DND-41 (cell line): Measurements from ENCODE around the gene TMEM145.

Experiments used
- ATAC-seq: fragments of 200-7000 bp; cut with Tn5 transposase; 3 replicates; pipeline ENCODE4 v1.9.1; 2021; ENCODE audit warnings: low read depth; ENCODE audit not compliant: insufficient read depth
- DNase-seq: peaks from one replicate; pipeline ENCODE4 v3.0.0-alpha.2; 2020
- H2AFZ ChIP-seq: 2 replicates; pipeline ENCODE4 v1.6.0; 2012; ENCODE audit warnings: low read depth, low read length
- H3K27ac ChIP-seq: 2 replicates; pipeline ENCODE4 v1.5.1; 2012; ENCODE audit warnings: low read length, inconsistent platforms
- H3K27me3 ChIP-seq: fragments of 200-600 bp; sonication (generic); 2 replicates; pipeline ENCODE4 v1.6.0; 2012; ENCODE audit warnings: low read length, mild to moderate bottlenecking, inconsistent platforms; ENCODE audit not compliant: insufficient read depth, poor library complexity
- H3K36me3 ChIP-seq: 2 replicates; pipeline ENCODE4 v1.5.1; 2012; ENCODE audit warnings: low read length, inconsistent platforms; ENCODE audit not compliant: insufficient read depth
- H3K4me1 ChIP-seq: 2 replicates; pipeline ENCODE4 v1.5.1; 2012; ENCODE audit warnings: mild to moderate bottlenecking, low read length; ENCODE audit not compliant: insufficient read depth
- H3K4me2 ChIP-seq: 2 replicates; pipeline ENCODE4 v1.6.0; 2012; ENCODE audit warnings: mild to moderate bottlenecking, moderate library complexity, low read length, inconsistent platforms; ENCODE audit not compliant: insufficient read depth
- H3K4me3 ChIP-seq, 2 experiments: fragments of 200-600 bp in 1 of 2; shearing (Covaris generic) in 1 of 2; 2 replicates each; pipeline ENCODE4 v1.5.1; 2012 to 2016; ENCODE audit warnings: inconsistent platforms in 2 of 2, low read length in 2 of 2, mild to moderate bottlenecking in 2 of 2, low read depth in 1 of 2, moderate library complexity in 1 of 2
- H3K79me2 ChIP-seq: 2 replicates; pipeline ENCODE4 v1.6.0; 2012; ENCODE audit warnings: low read length, inconsistent platforms; ENCODE audit not compliant: insufficient read depth
- H3K9ac ChIP-seq: 2 replicates; pipeline ENCODE4 v1.6.0; 2012; ENCODE audit warnings: low read depth, mild to moderate bottlenecking, inconsistent platforms, low read length, moderate library complexity
- H3K9me3 ChIP-seq: 2 replicates; pipeline ENCODE4 v1.5.1; 2012; ENCODE audit warnings: low read length, moderate library complexity, mild to moderate bottlenecking, inconsistent platforms; ENCODE audit not compliant: insufficient read depth, severe bottlenecking
- H4K20me1 ChIP-seq: 2 replicates; pipeline ENCODE4 v1.6.0; 2012; ENCODE audit warnings: low read length; ENCODE audit not compliant: insufficient read depth
- EZH2 ChIP-seq: IDR thresholded peaks from 3 replicates; pipeline ENCODE4 v1.6.1; 2012; ENCODE audit warnings: borderline replicate concordance, low read depth, mild to moderate bottlenecking, moderate library complexity, low read length, inconsistent platforms; ENCODE audit not compliant: severe bottlenecking
- TF ChIP-seq, protein P1 (sequence below): IDR thresholded peaks from 2 replicates; pipeline ENCODE4 v1.5.1; 2012; ENCODE audit warnings: borderline replicate concordance, low read length, moderate library complexity, mild to moderate bottlenecking; ENCODE audit not compliant: poor library complexity, severe bottlenecking; ENCODE audit errors: extremely low read depth

TMEM145 gene

DNA sequence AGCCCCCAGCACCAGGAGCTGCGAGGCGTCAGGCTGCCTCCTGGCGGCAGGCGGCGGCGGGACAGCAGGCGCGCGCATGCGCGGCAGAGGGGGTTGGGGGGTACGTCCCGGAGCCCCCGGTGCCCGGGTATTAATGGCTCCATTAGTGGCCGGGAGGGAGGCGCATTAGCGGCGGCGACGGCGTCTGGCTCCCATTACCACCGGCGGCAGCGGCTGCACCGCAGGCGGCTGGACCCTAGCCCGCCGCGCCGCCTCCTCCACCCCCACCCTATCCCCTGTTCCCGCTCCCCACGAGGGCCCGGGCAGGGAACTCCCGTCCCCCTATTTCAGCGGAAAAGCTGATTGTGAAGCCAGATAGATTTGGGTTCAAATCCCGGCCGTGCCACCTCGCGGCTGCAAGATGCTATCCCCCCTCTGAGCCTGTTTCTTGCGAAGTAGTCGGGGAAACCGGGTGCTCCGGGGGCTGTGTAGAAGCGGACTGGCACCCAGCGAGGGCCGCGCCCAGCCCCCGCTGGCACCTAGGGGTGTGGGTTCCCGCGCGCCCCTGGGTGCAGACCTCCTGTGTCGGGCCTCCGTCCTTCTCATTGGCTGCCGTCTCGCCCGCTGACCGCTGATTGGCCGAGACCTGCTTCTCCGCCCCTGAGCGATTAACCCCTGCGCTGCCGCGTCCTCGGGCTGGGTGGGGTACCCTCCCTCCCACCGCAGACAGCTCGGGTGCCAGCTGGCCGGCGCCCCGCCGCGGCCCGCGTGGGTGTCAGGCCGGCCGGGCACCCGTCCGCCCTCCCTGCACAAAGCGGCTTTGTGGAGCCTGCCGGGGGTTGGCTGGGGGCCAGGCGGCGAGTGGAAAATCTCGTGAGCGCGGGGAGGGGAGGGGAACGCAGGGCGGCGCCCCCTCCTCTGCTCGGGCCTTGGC is 33.0 kb upstream of the TMEM145 start:
- H3K9me3 ChIP-seq, result no peaks in the 10 kb centered on the region
- peaks cover 32% of the 10 kb centered on the region for H3K79me2 ChIP-seq
- H3K36me3 ChIP-seq, result peaks cover 2% of the 10 kb centered on the region; the same call in 1 of the 2 replicates
- ATAC-seq, result peak; percentile 82
- TF ChIP-seq EZH2, result no peak
- TF ChIP-seq, protein P1, sequence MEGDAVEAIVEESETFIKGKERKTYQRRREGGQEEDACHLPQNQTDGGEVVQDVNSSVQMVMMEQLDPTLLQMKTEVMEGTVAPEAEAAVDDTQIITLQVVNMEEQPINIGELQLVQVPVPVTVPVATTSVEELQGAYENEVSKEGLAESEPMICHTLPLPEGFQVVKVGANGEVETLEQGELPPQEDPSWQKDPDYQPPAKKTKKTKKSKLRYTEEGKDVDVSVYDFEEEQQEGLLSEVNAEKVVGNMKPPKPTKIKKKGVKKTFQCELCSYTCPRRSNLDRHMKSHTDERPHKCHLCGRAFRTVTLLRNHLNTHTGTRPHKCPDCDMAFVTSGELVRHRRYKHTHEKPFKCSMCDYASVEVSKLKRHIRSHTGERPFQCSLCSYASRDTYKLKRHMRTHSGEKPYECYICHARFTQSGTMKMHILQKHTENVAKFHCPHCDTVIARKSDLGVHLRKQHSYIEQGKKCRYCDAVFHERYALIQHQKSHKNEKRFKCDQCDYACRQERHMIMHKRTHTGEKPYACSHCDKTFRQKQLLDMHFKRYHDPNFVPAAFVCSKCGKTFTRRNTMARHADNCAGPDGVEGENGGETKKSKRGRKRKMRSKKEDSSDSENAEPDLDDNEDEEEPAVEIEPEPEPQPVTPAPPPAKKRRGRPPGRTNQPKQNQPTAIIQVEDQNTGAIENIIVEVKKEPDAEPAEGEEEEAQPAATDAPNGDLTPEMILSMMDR, result peak; percentile 96
- H2AFZ ChIP-seq, result peak overlapping the region; percentile 83
- no peaks in the 10 kb centered on the region for H3K27me3 ChIP-seq
- peak overlapping the region; percentile 76 for H3K4me2 ChIP-seq
- peak; percentile 95 for DNase-seq
- peaks cover 54% of the 10 kb centered on the region for H3K4me1 ChIP-seq
- H3K27ac ChIP-seq, result peak overlapping the region; percentile 87
- peak overlapping the region; percentile 79 for H3K9ac ChIP-seq
- H3K4me3 ChIP-seq, result peak overlapping the region; percentile 53 to 73; a peak in 3 of 4 replicates
- peaks cover 13% of the 10 kb centered on the region; the same call in 1 of the 2 replicates for H4K20me1 ChIP-seq

DNA sequence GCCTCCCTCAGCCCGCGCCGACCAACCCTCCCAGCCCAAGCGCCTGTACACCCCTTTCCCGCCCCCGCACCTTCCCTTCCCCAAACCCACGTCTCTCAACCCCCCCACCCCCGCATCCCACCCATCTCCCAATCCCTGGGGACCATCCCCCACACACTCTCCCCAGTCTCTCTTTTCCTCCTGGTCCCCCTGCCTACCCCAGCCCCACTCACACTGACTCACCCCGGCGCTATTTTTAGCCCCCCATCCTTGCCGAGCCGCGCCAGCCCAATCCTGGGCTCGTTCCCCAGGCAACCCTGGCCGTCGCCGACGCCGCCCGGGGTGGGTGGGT is 32.3 kb upstream of the TMEM145 start:
- DNase-seq, result no peak
- no peaks in the 10 kb centered on the region for H3K27me3 ChIP-seq
- no peak for ATAC-seq
- H3K36me3 ChIP-seq, result no peaks in the 10 kb centered on the region
- peaks cover 60% of the 10 kb centered on the region for H3K4me1 ChIP-seq
- peaks cover 38% of the 10 kb centered on the region for H3K79me2 ChIP-seq
- 0 out of 2 replicates have a peak overlapping the region, but pooled peaks have one; percentile 83 for H2AFZ ChIP-seq
- H4K20me1 ChIP-seq, result peaks cover 19% of the 10 kb centered on the region; the same call in 1 of the 2 replicates
- peak overlapping the region; percentile 76 for H3K4me2 ChIP-seq
- peak overlapping the region; percentile 78 for H3K27ac ChIP-seq
- TF ChIP-seq EZH2, result no peak
- TF ChIP-seq, protein P1, result no peak
- H3K9me3 ChIP-seq, result no peaks in the 10 kb centered on the region
- peak overlapping the region; percentile 53 to 73; a peak in 3 of 4 replicates for H3K4me3 ChIP-seq
- H3K9ac ChIP-seq, result peak overlapping the region; percentile 79

DNA sequence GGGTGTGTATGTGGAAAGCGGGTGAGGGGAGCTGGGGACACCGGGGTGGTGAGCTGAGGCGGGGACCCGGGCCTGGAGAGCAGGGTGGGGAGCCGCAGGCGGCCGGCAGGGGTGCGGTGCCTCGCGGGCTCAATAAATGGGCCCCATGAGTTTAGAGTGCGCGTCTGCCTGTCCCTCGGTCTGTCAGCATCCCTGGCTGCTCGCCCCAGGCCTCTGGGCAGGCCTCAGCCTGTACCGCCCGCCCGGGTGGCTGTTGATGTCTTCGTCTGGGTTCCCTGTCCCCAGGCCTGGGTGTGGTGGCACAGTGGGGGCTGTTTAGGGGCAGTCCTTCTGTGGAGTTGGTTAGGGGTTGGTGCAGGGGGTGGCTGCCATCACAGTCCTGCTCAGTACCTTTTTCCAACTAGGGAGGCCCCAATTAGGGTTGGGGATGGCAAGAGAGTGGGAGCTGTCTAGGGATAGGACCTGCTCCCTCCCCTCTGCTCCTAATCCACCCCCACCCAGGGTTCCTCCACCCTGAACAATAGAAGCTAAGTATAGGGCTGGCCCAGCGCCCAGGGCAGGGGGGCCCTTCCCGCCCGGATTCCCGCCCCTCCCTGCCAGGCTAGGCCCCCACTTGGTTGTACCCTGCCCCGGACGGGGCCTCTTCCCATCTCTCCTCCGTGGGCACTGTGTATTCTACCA is 31.8 kb upstream of the TMEM145 start:
- Histone ChIP-seq H3K4me1 (peaks cover 65% of the 10 kb centered on the region), H3K9me3 (no peaks in the 10 kb centered on the region), H3K36me3 (peaks cover 5% of the 10 kb centered on the region; the same call in 1 of the 2 replicates), H3K79me2 (peaks cover 43% of the 10 kb centered on the region), H2AFZ (no peak overlapping the region), H4K20me1 (peaks cover 24% of the 10 kb centered on the region), H3K27me3 (no peaks in the 10 kb centered on the region), H3K4me2 (peak overlapping the region; percentile 76), H3K9ac (peak overlapping the region; percentile 79), H3K27ac (peak overlapping the region; percentile 61), H3K4me3 (peak overlapping the region in 1 of 2 experiments; percentile 73; a peak in 2 of 4 replicates)
- TF ChIP-seq, protein P1, result no peak
- TF ChIP-seq EZH2, result no peak
- no peak for ATAC-seq
- DNase-seq, result peak; percentile 32
